Jurkat, Clone E6-1 (cell line): ENCODE measurements around the gene CTAG2.

ENCODE experiments used
- DNase-seq: peaks from one replicate; pipeline ENCODE4 v3.0.0-alpha.2; 2011; ENCODE audit warnings: low read depth, low spot score
- H3K4me3 ChIP-seq: 2 replicates; pipeline ENCODE4 v1.5.1; 2011; ENCODE audit warnings: mild to moderate bottlenecking, low read length, control low read depth, moderate library complexity

The CTAG2 gene

DNA sequence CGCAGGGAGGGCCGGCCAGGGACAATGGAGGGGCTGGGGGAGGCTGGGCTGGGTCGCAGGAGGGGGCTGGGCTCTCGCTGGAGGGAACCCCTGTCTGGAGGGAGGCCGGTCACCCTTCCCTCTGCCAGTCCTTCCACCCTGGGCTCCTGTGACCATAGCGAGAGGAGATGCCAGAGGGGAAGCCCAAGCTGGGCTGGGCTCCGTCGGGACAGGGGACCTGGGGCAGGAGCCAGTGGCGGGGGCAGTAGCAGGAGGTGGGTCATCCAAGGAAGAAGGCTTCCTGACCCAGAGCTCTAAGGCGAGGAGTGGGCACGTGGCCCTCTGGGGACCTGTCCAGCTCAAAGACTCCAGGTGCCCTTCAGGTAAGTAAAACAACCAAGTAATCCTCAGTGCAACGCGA lies 51.2 kb downstream of the CTAG2 start:
- no peak for DNase-seq
- H3K4me3 ChIP-seq = no peak overlapping the region
